Neural cell (in vitro differentiated cells): ENCODE results near the gene SHISA9. TPM values are rescaled to one million over a fixed set of nuclear protein-coding genes. Genes with fewer than 3 reads are reported as not detected.

Experiments
- H2AFZ ChIP-seq: fragments of 200-600, 300-800 bp; sonication (generic), shearing (Covaris generic); 2 replicates; pipeline ENCODE4 v1.6.0; 2014; ENCODE audit warnings: low read depth, mild to moderate bottlenecking, antibody characterized with exemption, low read length, moderate library complexity
- H3F3A ChIP-seq: fragments of 200-600 bp; shearing (Covaris generic); 2 replicates; pipeline ENCODE4 v1.6.1; 2016; ENCODE audit warnings: mild to moderate bottlenecking, moderate library complexity, mixed read lengths, antibody characterized with exemption, low read length; ENCODE audit not compliant: insufficient read depth, poor library complexity, severe bottlenecking
- H3K27ac ChIP-seq: fragments of 200-600, 300-800 bp; sonication (generic), shearing (Covaris generic); 2 replicates; pipeline ENCODE4 v1.5.1; 2014; ENCODE audit warnings: mild to moderate bottlenecking, low read length, moderate library complexity
- H3K27me3 ChIP-seq: fragments of 300-800, 200-600 bp; sonication (generic), shearing (Covaris generic); 2 replicates; pipeline ENCODE4 v1.6.0; 2014; ENCODE audit warnings: mild to moderate bottlenecking, low read depth, low read length, moderate library complexity; ENCODE audit not compliant: insufficient read depth
- H3K36me3 ChIP-seq: fragments of 300-800, 200-600 bp; sonication (generic), shearing (Covaris generic); 2 replicates; pipeline ENCODE4 v1.5.1; 2014; ENCODE audit warnings: mild to moderate bottlenecking, antibody characterized with exemption, low read length, moderate library complexity; ENCODE audit not compliant: insufficient read depth
- H3K4me2 ChIP-seq: fragments of 300-800, 200-600 bp; sonication (generic), shearing (Covaris generic); 2 replicates; pipeline ENCODE4 v1.6.0; 2014; ENCODE audit warnings: mild to moderate bottlenecking, low read length
- H3K4me3 ChIP-seq: fragments of 300-800, 200-600 bp; sonication (generic), shearing (Covaris generic); 2 replicates; pipeline ENCODE4 v1.5.1; 2014; ENCODE audit warnings: mild to moderate bottlenecking, low read length, moderate library complexity
- H3K79me2 ChIP-seq: fragments of 200-600 bp; shearing (Covaris generic); replicated peaks from 2 replicates; pipeline ENCODE4 v1.6.0; 2014; ENCODE audit warnings: mild to moderate bottlenecking, low read length, moderate library complexity; ENCODE audit not compliant: insufficient read depth
- H3K9ac ChIP-seq: fragments of 300-800, 200-600 bp; sonication (generic), shearing (Covaris generic); 2 replicates; pipeline ENCODE4 v1.6.1; 2016; ENCODE audit warnings: mild to moderate bottlenecking, low read length, mixed read lengths
- H3K9me2 ChIP-seq: fragments of 200-600 bp; shearing (Covaris generic); 2 replicates; pipeline ENCODE4 v1.6.1; 2016; ENCODE audit warnings: mild to moderate bottlenecking, low read length, mixed read lengths; ENCODE audit not compliant: insufficient read depth
- H3K9me3 ChIP-seq: fragments of 200-600, 300-800 bp; sonication (generic), shearing (Covaris generic); 2 replicates; pipeline ENCODE4 v1.6.1; 2016; ENCODE audit warnings: mild to moderate bottlenecking, mixed run types, low read length, moderate library complexity, mixed read lengths
- H4K20me1 ChIP-seq: fragments of 200-600 bp; shearing (Covaris generic); 2 replicates; pipeline ENCODE4 v1.6.1; 2016; ENCODE audit warnings: mild to moderate bottlenecking, mixed run types; ENCODE audit not compliant: insufficient read depth
- CTCF ChIP-seq: fragments of 450-650 bp; IDR thresholded peaks from 2 replicates; pipeline ENCODE4 v1.5.1; 2014; ENCODE audit warnings: antibody characterized with exemption, mild to moderate bottlenecking, moderate library complexity; ENCODE audit not compliant: poor library complexity, severe bottlenecking
- EP300 ChIP-seq: fragments of 450-650 bp; conservative IDR thresholded peaks from 2 replicates; pipeline ENCODE4 v1.6.1; 2014; ENCODE audit warnings: antibody characterized with exemption, mild to moderate bottlenecking, moderate library complexity; ENCODE audit not compliant: poor library complexity, severe bottlenecking
- EZH2 ChIP-seq: fragments of 200-600, 300-800 bp; shearing (Covaris generic), sonication (generic); IDR thresholded peaks from 2 replicates; pipeline ENCODE4 v1.6.1; 2014; ENCODE audit warnings: antibody characterized with exemption, low read length, borderline replicate concordance, mild to moderate bottlenecking; ENCODE audit not compliant: insufficient read depth, poor library complexity, severe bottlenecking
- MXI1 ChIP-seq: fragments of 450-650 bp; conservative IDR thresholded peaks from 2 replicates; pipeline ENCODE4 v1.6.1; 2014; ENCODE audit warnings: antibody characterized with exemption, mild to moderate bottlenecking; ENCODE audit not compliant: poor library complexity, severe bottlenecking
- POLR2AphosphoS5 ChIP-seq: IDR thresholded peaks from 2 replicates; pipeline ENCODE4 v1.6.1; 2012
- RAD21 ChIP-seq: fragments of 450-650 bp; conservative IDR thresholded peaks from 2 replicates; pipeline ENCODE4 v1.6.1; 2014; ENCODE audit warnings: antibody characterized with exemption, mild to moderate bottlenecking, moderate library complexity
- REST ChIP-seq: IDR thresholded peaks from 2 replicates; pipeline ENCODE4 v1.6.1; 2012; ENCODE audit warnings: borderline replicate concordance
- SMC3 ChIP-seq: fragments of 450-650 bp; conservative IDR thresholded peaks from 2 replicates; pipeline ENCODE4 v1.6.1; 2014; ENCODE audit warnings: antibody characterized with exemption, mild to moderate bottlenecking, moderate library complexity; ENCODE audit not compliant: poor library complexity
- TAF1 ChIP-seq: IDR thresholded peaks from 2 replicates; pipeline ENCODE4 v1.6.1; 2012; ENCODE audit warnings: low read depth
- polyA plus RNA-seq: library from polyadenylated mRNA; depleted of rRNA; stranded (reverse); fragments of >200 nt; gene quantifications from 2 replicates; pipeline ENCODE4 v1.2.3, GENCODE V29; 2014

SHISA9 gene
- polyA plus RNA-seq, 1 donor from 2014 or later, result 2.0 TPM

- no peaks in the 10 kb centered on the region for H3F3A ChIP-seq
- peaks cover 3% of the 10 kb centered on the region for H3K9me3 ChIP-seq
- H4K20me1 ChIP-seq, result no peaks in the 10 kb centered on the region
- H3K27me3 ChIP-seq, result no peaks in the 10 kb centered on the region
- H3K9ac ChIP-seq, result no peak overlapping the region
- H3K4me2 ChIP-seq, result no peak overlapping the region
- no peak for TF ChIP-seq POLR2AphosphoS5
- no peak for TF ChIP-seq MXI1
- no peak for TF ChIP-seq TAF1
- TF ChIP-seq RAD21, result no peak
- TF ChIP-seq REST, result no peak
- TF ChIP-seq EZH2, result no peak
- no peak for TF ChIP-seq CTCF
- no peak for TF ChIP-seq EP300
- TF ChIP-seq SMC3, result no peak
- H3K36me3 ChIP-seq, result no peaks in the 10 kb centered on the region
- no peak overlapping the region for H2AFZ ChIP-seq
- no peaks in the 10 kb centered on the region for H3K79me2 ChIP-seq
- no peak overlapping the region for H3K4me3 ChIP-seq
- H3K9me2 ChIP-seq, result no peaks in the 10 kb centered on the region
- H3K27ac ChIP-seq, result no peak overlapping the region
Measured at GRCh38 chr16:13120557-13120956, 219.2 kb downstream of the SHISA9 start.

- no peaks in the 10 kb centered on the region for H3K9me2 ChIP-seq
- no peak overlapping the region for H2AFZ ChIP-seq
- H3F3A ChIP-seq, result no peaks in the 10 kb centered on the region
- no peaks in the 10 kb centered on the region for H3K79me2 ChIP-seq
- H3K9me3 ChIP-seq, result peaks cover 6% of the 10 kb centered on the region
- H3K27ac ChIP-seq, result peak overlapping the region; percentile 20
- H3K4me2 ChIP-seq, result no peak overlapping the region
- no peak overlapping the region for H3K9ac ChIP-seq
- H3K4me3 ChIP-seq, result no peak overlapping the region
- no peaks in the 10 kb centered on the region for H3K36me3 ChIP-seq
- TF ChIP-seq SMC3 (no peak), REST (peak; percentile 52), MXI1 (no peak), POLR2AphosphoS5 (peak; percentile 56), EZH2 (no peak), CTCF (no peak), RAD21 (no peak), EP300 (peak; percentile 28), TAF1 (no peak)
- peaks cover 13% of the 10 kb centered on the region for H3K27me3 ChIP-seq
- H4K20me1 ChIP-seq, result no peaks in the 10 kb centered on the region
Measured at GRCh38 chr16:13123991-13124390, 222.6 kb downstream of the SHISA9 start.
